ENCODE data around the gene DUSP15.

DNA sequence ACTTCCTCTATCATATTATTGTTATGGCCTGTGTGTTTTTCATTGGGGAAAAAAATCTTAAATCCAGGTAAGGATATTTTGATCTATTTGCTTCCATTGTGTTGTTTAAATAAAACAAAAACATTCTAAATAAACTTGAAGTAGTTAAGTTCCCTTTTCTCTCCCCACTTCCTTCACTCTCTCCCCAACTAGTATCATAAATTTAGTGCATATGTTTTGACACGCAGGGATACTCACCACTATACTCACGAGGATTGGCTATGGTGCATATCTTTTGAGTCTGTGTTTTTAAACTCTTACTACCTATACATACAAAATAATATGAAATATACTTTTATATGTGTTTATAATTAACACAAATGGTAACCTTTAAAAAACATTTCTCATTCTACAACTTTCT lies 5.3 kb upstream of the DUSP15 start:
- TF ChIP-seq POLR2A (IDR thresholded peaks at IDR 0.05; ENCODE audit: low read length) (no peak), GATA1 (IDR thresholded peaks at IDR 0.05; ENCODE audit: low read depth, low read length) (no peak)

Measured in erythroblast (primary cell).